ENCODE data around the gene JAZF1.

GRCh38 chr7:27868131-27868550 is 312.5 kb downstream of the JAZF1 start:
- no peak for TF ChIP-seq CTCF (IDR thresholded peaks at IDR 0.05)
- no peak for TF ChIP-seq POLR2A (IDR thresholded peaks at IDR 0.05)
- no peak for TF ChIP-seq POLR2AphosphoS5 (IDR thresholded peaks at IDR 0.05)

Data from breast epithelium (tissue), 3 donors.